HFF-Myc (cell line): ENCODE measurements around the gene CREB3L1.

Experiments
- DNase-seq: peaks from one replicate; pipeline ENCODE4 v3.0.0-alpha.2; 2011; ENCODE audit warnings: low read depth; ENCODE audit errors: extremely low read depth
- H3K4me3 ChIP-seq: replicated peaks from 2 replicates; pipeline ENCODE4 v1.5.1; 2011; ENCODE audit warnings: low read depth, mild to moderate bottlenecking, control low read depth, low read length
- CTCF ChIP-seq: IDR thresholded peaks from 2 replicates; pipeline ENCODE4 v1.5.1; 2012; ENCODE audit warnings: mild to moderate bottlenecking, low read depth, low read length, control low read depth; ENCODE audit errors: missing control alignments

The CREB3L1 gene

GRCh38 chr11:46290598-46291309 lies 13.3 kb downstream of the CREB3L1 start:
- H3K4me3 ChIP-seq = peak overlapping the region; percentile 11; the same call in 1 of the 2 replicates
- DNase-seq = peak; percentile 97
- TF ChIP-seq CTCF = no peak

GRCh38 chr11:46291441-46292150 lies 14.1 kb downstream of the CREB3L1 start:
- DNase-seq = no peak
- no peak for TF ChIP-seq CTCF
- no peak overlapping the region; the same call in 1 of the 2 replicates for H3K4me3 ChIP-seq

- no peak for DNase-seq
- TF ChIP-seq CTCF = no peak
- H3K4me3 ChIP-seq = no peak overlapping the region
These were observed 15.6 kb downstream of the CREB3L1 start for GRCh38 chr11:46293066-46293465.

GRCh38 chr11:46293641-46294103 lies 16.2 kb downstream of the CREB3L1 start:
- H3K4me3 ChIP-seq = no peak overlapping the region
- TF ChIP-seq CTCF = no peak
- DNase-seq = peak; percentile 85

- peak; percentile 83 for DNase-seq
- TF ChIP-seq CTCF = no peak
- H3K4me3 ChIP-seq = peak overlapping the region; percentile 53
These were observed 17.2 kb downstream of the CREB3L1 start for GRCh38 chr11:46294365-46295309.

- DNase-seq = no peak
- TF ChIP-seq CTCF = no peak
- H3K4me3 ChIP-seq = peak overlapping the region; percentile 53
These were observed 18.0 kb downstream of the CREB3L1 start for GRCh38 chr11:46295312-46296058.
